HG02938 (cell line): ENCODE data around the gene MOGAT1.

Experiments used
- ATAC-seq: cut with Tn5 transposase; IDR thresholded peaks from one replicate; pipeline ENCODE4 v1.9.1; 2021; ENCODE audit warnings: mild to moderate bottlenecking, moderate library complexity; ENCODE audit not compliant: unreplicated experiment

MOGAT1 gene

GRCh38 chr2:222671259-222672067 lies at the start of gene MOGAT1:
Gene MOGAT1 (plus strand): TSS chr2:222671658. CDS start chr2:222671786, 128 bp downstream.
- no peak for ATAC-seq

- ATAC-seq, result no peak
Observed at GRCh38 chr2:222621893-222622292, 49.6 kb upstream of the MOGAT1 start.

GRCh38 chr2:222622910-222623309 lies 48.5 kb upstream of the MOGAT1 start:
- ATAC-seq, result no peak

GRCh38 chr2:222623756-222624309 lies 47.6 kb upstream of the MOGAT1 start:
- ATAC-seq, result no peak

GRCh38 chr2:222627764-222628163 lies 43.7 kb upstream of the MOGAT1 start:
- no peak for ATAC-seq

- no peak for ATAC-seq
Observed at GRCh38 chr2:222635295-222635694, 36.2 kb upstream of the MOGAT1 start.

GRCh38 chr2:222637067-222637466 lies 34.4 kb upstream of the MOGAT1 start:
- no peak for ATAC-seq

GRCh38 chr2:222641336-222641735 lies 30.1 kb upstream of the MOGAT1 start:
- no peak for ATAC-seq

- ATAC-seq, result no peak
Observed at GRCh38 chr2:222643134-222643533, 28.3 kb upstream of the MOGAT1 start.

- ATAC-seq, result no peak
Observed at GRCh38 chr2:222646008-222646407, 25.4 kb upstream of the MOGAT1 start.

GRCh38 chr2:222649801-222650200 lies 21.7 kb upstream of the MOGAT1 start:
- ATAC-seq, result no peak

- no peak for ATAC-seq
Observed at GRCh38 chr2:222651718-222652418, 19.6 kb upstream of the MOGAT1 start.

GRCh38 chr2:222652491-222653255 lies 18.8 kb upstream of the MOGAT1 start:
- no peak for ATAC-seq

GRCh38 chr2:222653280-222653679 lies 18.2 kb upstream of the MOGAT1 start:
- no peak for ATAC-seq

GRCh38 chr2:222655787-222656525 lies 15.5 kb upstream of the MOGAT1 start, which contains the start of gene FARSB:
Gene FARSB (minus strand): TSS chr2:222656092. CDS start chr2:222656073, 19 bp downstream.
- peak; percentile 87 for ATAC-seq

- peak; percentile 31 for ATAC-seq
Observed at GRCh38 chr2:222656526-222657446, 14.7 kb upstream of the MOGAT1 start.

- ATAC-seq, result no peak
Observed at GRCh38 chr2:222663479-222663878, 8.0 kb upstream of the MOGAT1 start.

GRCh38 chr2:222668494-222669154 lies 2.8 kb upstream of the MOGAT1 start:
- ATAC-seq, result no peak

- ATAC-seq, result no peak
Observed at GRCh38 chr2:222669353-222669752, 2.1 kb upstream of the MOGAT1 start.
